ENCODE results near the gene SLC6A5.
"Not testable (repeated sequence)": the region's sequence is repeated elsewhere in the genome, so short reads cannot be mapped to it uniquely, and the experiment has no call there.

SLC6A5 gene
- long read RNA-seq, donor 1, result 0 reads
- long read RNA-seq, donor 2, result 0 reads
- long read RNA-seq, donor 3, result 0 reads
- long read RNA-seq, donor 4, result 0 reads
- long read RNA-seq, donor 5, result 0 reads
- long read RNA-seq, donor 6, result 0 reads
- long read RNA-seq, donor 7, result 0 reads
- long read RNA-seq, donor 8, result 0 reads

DNA sequence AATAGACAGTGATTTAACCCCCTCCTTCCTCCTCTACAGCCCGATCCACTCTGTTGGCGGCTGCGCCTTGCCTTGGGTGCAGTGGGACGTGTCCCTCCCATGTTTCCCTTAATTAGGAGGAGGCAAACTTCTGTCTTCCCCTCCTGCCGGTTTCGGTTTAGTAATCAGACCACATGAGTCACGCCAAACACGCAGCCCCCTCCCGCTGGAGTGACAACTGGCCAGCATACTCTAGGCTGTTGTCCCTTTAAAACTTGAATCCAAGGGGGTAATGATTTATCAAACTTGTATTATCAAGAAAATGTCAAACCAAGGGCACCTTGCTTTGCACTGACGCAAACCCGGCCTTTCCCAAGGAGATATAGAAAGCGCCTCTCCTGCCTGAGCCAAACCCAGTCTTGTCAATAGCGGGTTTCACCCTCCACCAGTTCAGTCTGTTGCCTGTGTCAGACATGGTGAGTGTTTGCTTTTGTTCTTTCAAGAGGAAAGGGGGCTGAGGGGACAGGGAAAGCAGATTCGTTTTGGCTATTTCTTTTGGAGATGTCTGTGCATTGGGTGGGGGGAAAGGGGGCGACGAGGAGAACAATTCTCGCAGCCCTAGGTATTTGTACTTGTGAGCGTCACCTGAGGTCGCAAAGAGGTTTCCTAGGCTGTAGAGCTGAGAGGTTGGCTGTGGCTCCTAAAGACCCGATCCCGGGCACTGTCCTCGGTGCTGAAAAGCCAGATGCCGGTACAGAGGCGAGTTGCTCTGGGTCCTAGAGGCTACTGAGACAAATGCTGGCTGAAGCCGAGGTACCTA, at the start of gene SLC6A5:
Gene SLC6A5, plus strand, starts transcription at position 388 of the 799 bp plus-strand sequence. Its CDS starts 65 bp downstream, at position 453.
- DNase-seq, result peak; percentile 45

DNA sequence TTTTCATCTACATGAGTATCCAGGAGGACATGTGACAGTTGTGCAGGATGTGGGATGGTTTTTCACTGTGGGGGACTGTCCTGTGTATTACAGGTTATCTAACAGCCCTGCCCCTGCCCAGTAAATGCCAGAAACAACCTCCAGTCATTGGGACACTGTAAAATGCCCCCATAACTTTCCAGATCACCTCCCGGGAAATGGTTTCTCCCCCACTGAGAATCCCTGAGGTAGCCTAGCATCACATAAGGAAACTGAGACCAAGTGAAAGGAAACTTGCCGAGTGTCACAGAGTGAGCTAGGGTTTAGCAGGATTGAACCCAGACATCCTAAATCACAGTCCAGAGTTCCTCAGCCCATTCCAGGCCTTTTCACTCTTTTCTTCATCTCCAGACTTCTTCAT, 48.3 kb upstream of the SLC6A5 start:
- DNase-seq, result no peak

DNA sequence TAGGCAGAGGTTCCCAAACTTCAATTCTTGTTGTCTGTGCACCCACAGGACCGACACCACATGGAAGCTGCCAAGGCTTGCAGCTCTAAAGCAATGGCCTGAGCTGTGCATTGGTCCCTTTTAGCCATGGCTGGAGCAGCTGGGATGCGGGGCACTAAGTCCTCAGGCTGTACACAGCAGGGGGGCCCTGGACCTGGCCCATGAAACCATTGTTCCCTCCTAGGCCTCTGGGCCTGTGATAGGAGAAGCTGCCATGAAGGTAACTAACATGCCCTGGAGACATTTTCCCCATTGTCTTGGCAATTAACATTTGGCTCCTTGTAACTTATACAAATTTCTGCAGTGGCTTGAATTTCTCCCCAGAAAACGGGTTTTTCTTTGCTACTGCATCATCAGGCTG, 43.6 kb upstream of the SLC6A5 start:
- no peak for DNase-seq

DNA sequence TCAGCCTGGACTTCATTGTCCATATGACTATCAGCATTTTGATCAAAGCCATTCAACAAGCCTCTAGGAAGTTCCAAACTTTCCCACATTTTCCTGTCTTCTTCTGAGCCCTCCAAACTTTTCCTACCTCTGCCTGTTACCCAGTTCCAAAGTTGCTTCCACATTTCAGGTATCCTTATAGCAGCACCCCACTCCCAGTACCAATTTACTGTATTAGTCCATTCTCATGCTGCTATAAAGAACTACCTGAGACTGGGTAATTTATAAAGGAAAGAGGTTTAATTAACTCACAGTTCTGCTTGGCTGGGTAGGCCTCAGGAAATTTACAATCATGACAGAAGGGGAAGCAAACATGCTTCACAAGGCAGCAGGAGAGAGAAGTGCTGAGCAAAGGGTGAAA, 43.0 kb upstream of the SLC6A5 start:
- not testable (repeated sequence) for DNase-seq

DNA sequence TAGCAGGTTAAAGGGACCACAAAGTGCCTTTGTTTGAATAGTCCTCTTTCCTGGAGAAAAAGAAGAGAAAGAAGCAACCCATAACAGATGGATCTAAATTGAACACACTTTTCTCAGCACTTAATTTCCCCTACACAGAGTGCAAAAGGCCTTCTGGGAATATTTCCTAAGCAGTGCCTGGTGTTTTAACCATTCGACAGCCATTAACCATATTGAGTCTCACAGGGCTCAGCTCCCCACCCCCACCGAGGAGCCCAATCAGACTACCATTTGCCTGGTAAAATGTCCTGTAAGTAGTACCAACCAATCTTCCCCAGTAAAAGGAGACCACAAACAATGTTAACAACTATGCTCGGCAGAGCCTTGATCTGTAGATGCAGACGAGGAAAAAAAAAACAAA, 40.7 kb upstream of the SLC6A5 start:
- DNase-seq, result no peak

DNA sequence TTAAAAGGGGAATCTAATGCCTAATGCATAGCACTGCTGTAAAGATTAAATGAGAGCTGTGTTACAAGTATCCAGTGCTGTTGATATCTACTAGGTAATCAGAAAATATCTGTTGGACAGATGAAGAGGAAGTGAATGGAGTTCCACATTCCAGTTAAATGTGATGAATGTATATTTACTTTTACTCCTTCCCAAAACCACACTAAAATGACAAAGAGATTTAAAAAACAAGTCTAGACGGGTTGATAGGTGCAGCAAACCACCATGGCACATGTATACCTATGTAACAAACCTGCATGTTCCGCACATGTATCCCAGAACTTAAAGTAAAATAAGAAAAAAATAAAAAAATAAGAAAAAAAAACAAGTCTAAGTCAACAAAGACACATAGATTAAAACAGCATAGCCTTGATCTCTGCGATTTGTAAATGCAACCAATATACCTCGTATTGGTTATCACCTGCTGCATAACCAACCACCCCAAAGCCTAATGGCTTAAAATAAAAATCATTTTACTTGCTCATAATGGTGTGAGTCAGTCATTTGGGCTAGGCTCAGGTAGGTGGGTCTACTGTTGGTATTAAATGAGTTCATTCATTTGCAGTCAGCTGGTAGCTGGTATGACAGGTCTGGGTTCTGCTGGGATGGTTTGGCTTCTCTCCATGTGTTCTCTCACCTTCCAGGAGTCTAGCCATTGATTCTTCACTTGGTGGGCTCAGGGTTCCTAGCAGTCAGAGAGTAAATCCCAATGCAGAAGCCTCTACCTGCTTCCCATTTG, 39.7 kb upstream of the SLC6A5 start:
- no peak for DNase-seq

DNA sequence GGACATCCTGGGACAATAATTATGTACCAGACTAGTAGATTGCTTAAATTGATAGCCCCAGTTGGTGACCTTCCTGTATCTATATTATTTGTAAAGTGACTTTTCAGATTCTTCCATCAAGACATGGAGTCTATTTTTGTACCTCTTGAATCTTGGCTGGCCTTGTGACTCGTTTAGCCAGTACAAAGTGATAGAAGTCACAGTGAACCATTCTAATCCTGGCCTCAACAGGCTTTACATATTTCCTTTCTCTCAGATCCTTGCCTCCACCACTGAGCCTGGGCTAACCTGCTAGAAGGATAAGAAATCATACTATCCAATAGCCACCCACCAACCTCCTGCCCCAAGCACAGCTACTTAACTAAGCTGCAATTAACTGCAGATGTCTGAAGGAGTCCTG, 37.5 kb upstream of the SLC6A5 start:
- DNase-seq, result no peak

DNA sequence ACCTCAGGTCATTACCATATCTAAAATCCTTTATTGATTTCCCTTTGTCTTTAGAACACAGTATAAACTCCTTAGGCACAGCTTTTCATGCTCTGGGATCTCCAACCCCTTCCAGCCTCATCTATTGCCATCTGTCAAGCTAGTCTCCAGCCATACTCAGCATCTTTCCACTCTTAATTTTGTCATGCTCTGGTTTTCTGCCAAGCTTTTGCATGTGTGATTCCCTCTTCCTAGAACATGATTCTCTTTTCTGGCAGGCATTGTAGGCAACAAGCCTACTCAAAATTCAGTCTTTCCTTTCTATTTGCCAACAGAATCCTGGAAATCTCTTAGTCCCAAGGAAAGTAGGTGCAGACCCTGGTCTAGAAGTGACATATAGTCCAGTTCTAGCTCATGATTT, 35.5 kb upstream of the SLC6A5 start:
- no peak for DNase-seq

DNA sequence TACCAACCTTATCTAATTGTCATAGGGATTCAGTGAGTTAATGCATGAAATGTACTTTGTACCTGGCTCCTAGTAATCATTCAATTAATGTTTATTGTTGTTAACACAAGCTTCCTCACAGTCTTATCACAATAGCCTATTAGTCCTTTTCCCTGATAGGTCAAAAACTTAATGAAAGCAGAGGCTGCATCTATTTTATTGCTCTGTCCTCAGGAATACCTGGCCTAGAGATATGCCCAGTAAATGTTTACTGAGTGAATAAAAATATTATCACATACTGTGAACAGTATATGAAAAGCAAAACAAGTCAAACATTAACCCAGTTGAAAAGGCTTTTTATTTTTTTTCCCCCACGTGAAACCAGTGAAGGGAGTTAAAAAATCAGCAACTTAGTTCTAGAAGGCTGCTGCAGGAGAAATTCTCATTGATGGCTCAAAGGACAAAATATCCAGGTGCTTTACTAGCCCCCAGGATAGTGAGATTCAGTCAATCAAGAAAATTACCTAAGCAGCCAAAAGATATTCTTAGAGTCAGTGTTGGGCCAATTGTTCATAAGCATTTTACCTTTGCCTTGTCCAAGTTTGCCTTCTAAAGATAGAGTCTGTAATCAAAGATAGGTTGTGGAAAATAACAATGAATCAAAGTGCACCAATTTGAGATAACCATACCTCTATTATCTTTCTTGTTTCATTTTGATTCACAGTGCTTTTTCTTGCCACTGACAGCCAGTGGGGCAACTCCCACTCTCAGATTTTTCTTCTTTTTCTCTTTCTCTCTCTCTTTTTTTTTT, 34.4 kb upstream of the SLC6A5 start:
- DNase-seq, result no peak

DNA sequence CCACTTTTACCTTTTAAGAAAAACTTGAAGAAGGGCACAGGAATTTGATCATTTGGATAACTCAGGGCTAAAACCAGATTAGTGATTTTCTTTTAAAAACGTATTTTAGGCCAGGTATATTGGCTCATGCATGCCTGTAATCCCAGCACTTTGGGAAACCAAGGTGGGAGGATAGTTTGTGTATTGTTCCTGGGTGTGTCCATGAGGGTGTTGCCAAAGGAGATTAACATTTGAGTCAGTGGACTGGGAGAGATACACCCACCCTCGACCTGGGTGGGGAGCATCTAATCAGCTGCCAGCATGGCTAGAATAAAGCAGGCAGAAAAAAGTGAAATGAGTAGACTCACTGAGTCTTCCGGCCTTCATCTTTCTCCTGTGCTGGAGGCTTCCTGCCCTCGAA, 33.3 kb upstream of the SLC6A5 start:
- DNase-seq, result not testable (repeated sequence)

DNA sequence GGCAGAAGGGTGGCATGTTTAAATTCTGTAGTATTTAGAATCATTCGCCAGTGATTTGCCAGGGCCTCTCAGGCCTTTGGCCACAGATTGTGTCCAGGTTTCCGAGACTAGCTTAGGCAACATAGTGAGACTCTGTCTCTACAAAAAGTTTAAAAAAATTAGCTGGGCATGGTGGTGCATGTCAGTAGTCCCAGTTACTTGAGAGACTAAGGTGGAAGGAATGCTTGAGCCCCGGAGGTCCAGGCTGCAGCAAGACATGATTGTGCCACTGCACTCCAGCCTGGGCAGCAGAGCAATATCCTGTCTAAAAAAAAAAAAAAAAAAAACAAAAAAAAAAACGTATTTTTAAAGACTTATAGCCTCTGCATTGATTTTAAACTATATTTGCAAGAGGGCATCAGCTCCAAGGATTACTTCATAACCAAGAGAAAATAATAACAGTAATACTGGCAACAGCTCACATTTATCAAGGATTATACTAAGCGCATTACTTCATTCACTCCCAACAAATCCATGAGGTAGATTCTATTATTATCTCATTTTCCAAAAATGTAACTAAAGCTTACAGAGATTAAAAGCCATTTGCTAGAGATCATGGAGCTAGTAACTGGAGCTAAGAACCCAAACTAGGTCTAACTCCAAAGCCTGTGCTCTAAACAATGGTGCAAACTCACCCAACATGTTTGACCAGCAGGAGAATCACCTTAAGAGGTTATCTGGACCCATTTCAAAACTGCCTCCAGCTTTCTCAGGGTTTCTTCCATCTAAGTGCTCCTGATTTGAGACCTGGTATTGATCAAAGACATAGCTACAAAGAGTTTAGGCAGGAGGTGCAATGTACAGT, 32.6 kb upstream of the SLC6A5 start:
- DNase-seq, result no peak

DNA sequence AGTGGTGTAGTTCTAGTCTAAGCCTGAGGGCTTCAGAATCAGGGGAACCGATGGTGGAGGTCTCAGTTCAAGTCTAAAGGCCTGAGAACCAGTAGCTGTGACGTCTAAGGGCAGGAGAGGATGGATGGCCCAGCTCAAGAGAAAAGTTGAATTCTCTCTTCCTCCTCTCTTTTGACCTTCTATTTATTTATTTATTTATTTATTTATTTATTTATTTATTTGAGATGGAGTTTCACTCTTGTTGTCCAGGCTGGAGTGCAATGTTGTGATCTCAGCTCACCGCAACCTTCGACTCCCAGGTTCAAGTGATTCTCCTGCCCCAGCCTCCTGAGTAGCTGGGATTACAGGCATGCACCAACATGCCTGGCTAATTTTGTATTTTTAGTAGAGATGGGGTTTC, 19.7 kb upstream of the SLC6A5 start:
- not testable (repeated sequence) for DNase-seq

DNA sequence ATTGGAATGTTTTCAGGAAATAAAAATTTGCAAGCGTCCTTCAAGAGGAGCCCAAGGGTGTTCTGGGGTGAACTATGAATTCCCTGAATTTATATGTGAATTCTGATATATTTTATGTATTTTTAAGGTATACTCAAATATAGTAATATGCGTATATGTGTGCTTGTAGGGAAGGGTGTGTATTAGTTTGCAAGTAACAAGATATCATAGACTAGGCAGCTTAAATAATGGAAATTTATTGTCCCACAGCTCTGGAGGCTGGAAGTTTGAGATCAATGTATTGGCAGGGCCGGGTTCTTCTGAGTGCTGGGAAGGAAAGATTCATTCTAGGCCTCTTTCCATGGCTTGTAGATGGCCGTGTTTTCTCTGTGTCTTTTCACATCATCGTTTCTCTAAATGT, 16.2 kb upstream of the SLC6A5 start:
- DNase-seq, result no peak

DNA sequence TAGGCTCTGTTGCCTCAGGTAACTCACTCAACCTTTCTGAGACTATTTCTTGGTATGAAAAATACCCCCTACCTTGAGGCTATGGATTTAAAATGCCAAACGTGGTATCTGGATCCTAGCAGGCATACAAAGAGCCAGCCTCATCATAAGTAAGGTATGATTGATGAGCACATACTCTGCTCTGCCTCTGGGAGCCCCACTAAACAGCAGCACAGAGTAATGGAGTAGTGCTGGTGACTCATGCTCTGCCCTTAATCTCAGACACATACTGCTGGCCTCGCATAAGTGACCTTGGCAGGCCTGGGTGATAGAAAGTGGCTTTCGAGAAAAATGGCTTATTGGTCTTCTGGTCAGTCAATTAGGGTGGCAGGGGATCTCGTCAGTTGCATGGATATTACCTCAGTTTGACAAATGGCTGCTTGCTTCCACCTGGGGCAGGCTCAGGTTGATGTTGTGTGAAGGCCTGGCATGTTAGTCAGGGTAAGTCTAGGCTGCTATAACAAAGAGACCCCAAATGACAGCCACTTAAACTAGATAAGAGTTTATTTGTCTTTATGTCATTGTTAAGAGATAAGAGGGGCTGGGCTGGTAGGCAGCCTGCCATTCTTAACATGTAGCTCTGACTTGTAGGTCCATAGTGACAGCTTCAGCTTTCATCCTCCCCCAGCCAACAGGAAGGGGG, 15.2 kb upstream of the SLC6A5 start:
- DNase-seq, result no peak

DNA sequence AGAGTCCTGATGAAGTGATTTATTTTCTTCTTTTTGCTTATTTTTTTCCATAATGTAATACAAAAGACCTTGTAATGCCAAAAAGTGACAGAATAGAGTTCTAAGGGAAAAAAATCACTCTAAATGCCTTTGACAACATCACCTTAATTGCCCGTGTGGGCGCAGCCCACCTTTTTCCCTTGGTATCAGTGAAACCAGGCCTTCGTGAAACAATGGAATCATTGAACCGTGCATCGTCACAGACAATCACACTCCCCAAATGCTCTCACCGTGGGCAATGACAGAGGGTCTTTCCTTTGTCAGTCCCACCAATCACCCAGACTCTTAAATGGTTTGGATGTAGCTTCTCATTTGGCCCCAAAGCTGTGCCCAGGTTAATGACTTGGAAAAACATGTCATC, 9.6 kb upstream of the SLC6A5 start:
- DNase-seq, result no peak

DNA sequence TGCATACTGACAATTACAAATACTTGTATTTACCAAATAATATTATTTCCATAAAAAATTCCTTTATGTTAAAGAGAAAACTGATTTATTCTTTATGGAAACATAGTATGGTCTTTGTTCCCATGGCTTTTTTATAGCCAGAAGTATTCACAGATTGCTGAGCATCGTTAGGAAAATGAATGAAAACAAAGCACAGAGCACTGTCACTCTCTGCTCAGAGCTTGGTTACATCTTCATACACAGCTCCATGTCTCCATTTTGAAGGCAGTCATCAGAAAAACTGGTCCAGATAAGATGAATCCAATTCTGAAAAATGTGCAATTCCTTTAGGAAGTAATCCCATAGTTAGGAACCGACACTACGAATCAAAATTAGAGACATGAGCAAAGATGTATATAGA, 9.0 kb upstream of the SLC6A5 start:
- DNase-seq, result no peak

DNA sequence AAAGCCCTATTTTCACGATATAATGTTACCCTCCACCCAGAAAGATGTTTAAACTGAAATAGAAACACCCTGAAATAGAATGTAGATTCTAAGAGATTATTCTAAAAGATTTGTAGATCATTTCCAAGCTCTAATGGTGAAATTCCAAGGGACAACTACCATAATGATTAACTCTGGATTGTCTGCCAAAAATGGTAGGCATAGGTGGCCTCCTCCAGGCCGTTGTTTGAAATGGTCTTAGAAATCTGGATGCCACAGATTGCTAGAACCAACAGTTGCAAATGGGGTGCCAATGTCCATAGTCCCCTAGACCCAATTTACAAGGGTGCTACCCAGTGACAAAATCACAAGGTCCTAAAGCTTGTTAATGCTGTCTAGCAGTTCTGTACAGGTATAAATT, 6.7 kb upstream of the SLC6A5 start:
- no peak for DNase-seq

DNA sequence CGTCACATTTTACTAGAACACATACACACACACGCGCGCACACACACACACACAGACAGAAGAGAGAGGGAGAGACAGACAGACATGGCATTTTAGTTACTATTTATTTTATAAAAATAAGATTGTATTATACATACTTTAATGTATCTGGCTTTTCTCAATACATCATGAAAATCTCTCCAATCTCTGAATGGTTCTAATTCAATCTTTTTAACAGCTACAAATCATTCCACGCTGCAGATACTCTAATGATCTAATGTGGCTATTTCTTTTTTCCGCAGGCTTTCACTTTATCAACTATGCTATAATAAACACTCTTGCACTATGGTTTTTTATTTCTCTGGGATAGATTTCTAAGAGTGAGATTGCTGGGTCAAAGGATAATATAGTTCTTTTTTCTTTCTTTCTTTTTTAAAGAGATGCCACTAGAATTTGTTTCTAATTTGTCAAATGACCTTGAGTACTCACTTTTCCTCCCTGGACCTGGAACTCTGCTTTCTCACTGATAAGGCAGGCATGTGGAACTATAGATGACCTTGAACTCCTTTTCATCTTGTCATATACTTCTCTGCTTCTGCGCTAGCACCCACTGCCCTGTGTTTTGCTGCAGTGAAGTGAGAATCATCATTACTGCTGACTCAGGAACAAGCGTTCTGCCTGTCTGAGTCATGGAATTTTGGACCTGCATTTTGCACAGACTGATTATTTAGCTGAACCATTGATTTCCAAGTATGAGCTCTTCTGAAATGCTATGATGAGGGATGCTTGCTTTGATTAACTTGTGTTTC, 4.9 kb upstream of the SLC6A5 start:
- no peak for DNase-seq

DNA sequence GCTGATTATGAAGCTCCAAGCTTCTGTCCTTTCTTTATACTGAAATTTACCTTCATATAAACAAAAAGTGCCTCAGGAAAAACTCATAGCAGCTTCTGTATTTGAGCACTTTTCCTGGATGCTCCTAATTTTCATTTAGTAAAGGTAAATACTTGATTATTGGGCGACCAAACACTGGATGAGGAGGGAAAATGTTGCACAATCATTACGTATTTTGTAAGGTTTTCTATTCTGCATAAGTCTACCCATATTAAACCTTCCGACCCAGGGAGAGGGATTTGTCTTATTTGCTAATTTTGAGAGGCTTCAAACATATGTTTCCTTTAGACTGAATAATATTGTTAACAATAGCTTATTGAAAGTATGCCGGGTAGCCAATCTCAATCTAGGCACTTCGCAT, 4.3 kb upstream of the SLC6A5 start:
- no peak for DNase-seq

Measured in right kidney (tissue), 9 donors.